ENCODE data around the gene ZNF460.
"Not testable (repeated sequence)": the region's sequence is repeated elsewhere in the genome, so short reads cannot be mapped to it uniquely, and the experiment has no call there.

- TF ChIP-seq CTCF (IDR thresholded peaks at IDR 0.05; ENCODE audit: poor library complexity); EZH2 (IDR thresholded peaks at IDR 0.05; ENCODE audit: borderline replicate concordance): not testable (repeated sequence)
These were observed 26.5 kb upstream of the ZNF460 start for GRCh38 chr19:57253767-57254166.

Measured in hepatocyte (in vitro differentiated cells).